ENCODE measurements around the gene PLS3. TPM values are rescaled to one million over a fixed set of nuclear protein-coding genes. Genes with fewer than 3 reads are reported as not detected.

The PLS3 gene, protein sequence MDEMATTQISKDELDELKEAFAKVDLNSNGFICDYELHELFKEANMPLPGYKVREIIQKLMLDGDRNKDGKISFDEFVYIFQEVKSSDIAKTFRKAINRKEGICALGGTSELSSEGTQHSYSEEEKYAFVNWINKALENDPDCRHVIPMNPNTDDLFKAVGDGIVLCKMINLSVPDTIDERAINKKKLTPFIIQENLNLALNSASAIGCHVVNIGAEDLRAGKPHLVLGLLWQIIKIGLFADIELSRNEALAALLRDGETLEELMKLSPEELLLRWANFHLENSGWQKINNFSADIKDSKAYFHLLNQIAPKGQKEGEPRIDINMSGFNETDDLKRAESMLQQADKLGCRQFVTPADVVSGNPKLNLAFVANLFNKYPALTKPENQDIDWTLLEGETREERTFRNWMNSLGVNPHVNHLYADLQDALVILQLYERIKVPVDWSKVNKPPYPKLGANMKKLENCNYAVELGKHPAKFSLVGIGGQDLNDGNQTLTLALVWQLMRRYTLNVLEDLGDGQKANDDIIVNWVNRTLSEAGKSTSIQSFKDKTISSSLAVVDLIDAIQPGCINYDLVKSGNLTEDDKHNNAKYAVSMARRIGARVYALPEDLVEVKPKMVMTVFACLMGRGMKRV
- total RNA-seq: 419 and 462 TPM in 2 replicates

DNA sequence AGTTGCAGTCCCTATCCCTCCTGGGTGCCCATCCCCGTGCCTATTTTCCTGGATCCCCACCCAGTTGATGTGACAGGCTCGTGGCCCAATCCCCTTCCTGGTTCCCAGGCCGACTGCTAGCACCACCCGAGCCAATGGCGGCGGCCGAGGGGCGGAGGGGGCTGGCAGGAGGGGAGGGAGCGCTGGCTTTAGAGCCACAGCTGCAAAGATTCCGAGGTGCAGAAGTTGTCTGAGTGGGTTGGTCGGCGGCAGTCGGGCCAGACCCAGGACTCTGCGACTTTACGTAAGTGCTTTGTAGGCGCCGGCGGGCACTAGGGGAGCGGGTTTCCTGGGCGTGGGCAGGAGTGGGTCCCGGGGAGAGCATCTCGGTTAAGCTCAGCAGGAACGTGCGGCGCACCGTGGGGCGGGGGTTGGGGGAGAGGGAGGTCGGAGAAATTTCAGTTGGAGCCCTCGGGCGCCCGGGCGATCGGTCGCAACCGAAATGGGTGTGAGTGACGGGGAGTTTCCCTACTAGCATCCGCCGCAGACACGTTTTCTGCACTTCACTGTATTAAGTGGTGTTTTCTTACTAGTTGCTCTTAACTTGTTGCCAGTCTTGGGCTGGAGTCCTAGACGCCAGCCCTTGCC is at the start of gene PLS3:
Gene PLS3, plus strand, starts transcription at position 197 of the 627 bp plus-strand sequence. CDS start 49,077 bp downstream, outside the sequence.

